ENCODE results near the gene DNAH11. TPM values are rescaled to one million over a fixed set of nuclear protein-coding genes. Genes with fewer than 3 reads are reported as not detected.

The DNAH11 gene
- polyA plus RNA-seq, 1 experiment = not detected

- Histone ChIP-seq H3K27me3 (ENCODE audit: control insufficient read depth, insufficient read depth, low read length) (no peaks in the 10 kb centered on the region), H3K9me3 (ENCODE audit: control insufficient read depth, insufficient read depth, low read length) (no peaks in the 10 kb centered on the region), H3K4me3 (ENCODE audit: low read depth, low read length) (no peak overlapping the region), H3K27ac (ENCODE audit: low read depth, low read length) (no peak overlapping the region)
- ChIA-PET POLR2A (no interaction called here), CTCF (interaction anchor here (0.6 to 4.0 kb wide), 9 partner anchors 11 to 259 kb away, joined by 3 to 57 read pairs (median 3); no protein-coding TSS in a partner anchor)
- peak; percentile 7 for DNase-seq (ENCODE audit: low read depth, low spot score)
- TF ChIP-seq, protein P1, sequence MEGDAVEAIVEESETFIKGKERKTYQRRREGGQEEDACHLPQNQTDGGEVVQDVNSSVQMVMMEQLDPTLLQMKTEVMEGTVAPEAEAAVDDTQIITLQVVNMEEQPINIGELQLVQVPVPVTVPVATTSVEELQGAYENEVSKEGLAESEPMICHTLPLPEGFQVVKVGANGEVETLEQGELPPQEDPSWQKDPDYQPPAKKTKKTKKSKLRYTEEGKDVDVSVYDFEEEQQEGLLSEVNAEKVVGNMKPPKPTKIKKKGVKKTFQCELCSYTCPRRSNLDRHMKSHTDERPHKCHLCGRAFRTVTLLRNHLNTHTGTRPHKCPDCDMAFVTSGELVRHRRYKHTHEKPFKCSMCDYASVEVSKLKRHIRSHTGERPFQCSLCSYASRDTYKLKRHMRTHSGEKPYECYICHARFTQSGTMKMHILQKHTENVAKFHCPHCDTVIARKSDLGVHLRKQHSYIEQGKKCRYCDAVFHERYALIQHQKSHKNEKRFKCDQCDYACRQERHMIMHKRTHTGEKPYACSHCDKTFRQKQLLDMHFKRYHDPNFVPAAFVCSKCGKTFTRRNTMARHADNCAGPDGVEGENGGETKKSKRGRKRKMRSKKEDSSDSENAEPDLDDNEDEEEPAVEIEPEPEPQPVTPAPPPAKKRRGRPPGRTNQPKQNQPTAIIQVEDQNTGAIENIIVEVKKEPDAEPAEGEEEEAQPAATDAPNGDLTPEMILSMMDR (IDR thresholded peaks at IDR 0.05; ENCODE audit: low read depth, low read length) = peak; percentile 83
Measured at GRCh38 chr7:21507627-21508343, 35.1 kb upstream of the DNAH11 start.

- DNase-seq (ENCODE audit: low read depth, low spot score) = no peak
- TF ChIP-seq, protein P1 (IDR thresholded peaks at IDR 0.05; ENCODE audit: low read depth, low read length) = no peak
- Histone ChIP-seq H3K27ac (ENCODE audit: low read depth, low read length) (no peak overlapping the region), H3K27me3 (ENCODE audit: control insufficient read depth, insufficient read depth, low read length) (no peaks in the 10 kb centered on the region), H3K9me3 (ENCODE audit: control insufficient read depth, insufficient read depth, low read length) (no peaks in the 10 kb centered on the region), H3K4me3 (ENCODE audit: low read depth, low read length) (no peak overlapping the region)
- ChIA-PET POLR2A (no interaction called here), CTCF (interaction anchor here (0.6 to 4.0 kb wide), 3 partner anchors 12 to 253 kb away, joined by 3 to 57 read pairs (median 6); no protein-coding TSS in a partner anchor)
Measured at GRCh38 chr7:21508538-21508937, 34.3 kb upstream of the DNAH11 start.

DNA sequence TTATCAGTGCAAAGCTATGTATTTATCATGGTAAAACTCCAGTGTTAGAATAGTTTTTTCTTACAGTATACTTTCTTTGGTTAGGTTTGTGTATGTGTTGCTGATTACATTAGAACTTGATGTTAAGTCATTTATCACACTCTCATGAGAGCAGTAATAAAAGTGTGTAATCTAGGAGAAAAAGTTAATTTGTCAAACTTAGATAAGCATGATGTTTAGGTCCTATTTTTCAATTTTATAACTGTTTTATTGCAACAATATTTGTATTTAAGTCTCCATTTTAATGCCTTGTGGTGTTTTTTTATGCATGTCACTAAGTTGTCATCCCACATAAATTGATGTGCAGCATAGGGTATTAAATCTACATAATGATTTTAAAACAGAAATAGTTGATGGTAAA lies 28.8 kb upstream of the DNAH11 start:
- no peak for DNase-seq (ENCODE audit: low read depth, low spot score)

DNA sequence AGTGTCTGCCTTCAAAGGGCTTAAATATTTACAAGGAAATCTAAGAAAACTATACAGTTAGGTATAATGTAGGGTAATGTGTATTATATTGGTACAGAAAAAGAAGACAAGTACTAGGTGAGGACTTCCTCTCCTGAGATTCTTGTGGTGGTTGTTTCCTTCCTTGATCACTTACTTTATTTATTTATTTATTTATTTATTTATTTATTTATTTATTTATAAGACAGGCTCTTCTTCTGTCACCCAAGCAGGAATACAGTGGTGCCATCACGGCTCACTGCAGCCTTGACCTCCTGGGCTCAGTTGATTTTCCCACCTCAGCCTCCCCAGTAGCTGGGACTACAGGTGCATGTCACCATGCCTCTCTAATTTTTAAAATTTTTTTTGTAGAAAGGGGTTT lies 18.2 kb upstream of the DNAH11 start:
- Histone ChIP-seq H3K9me3 (ENCODE audit: control insufficient read depth, insufficient read depth, low read length) (no peaks in the 10 kb centered on the region), H3K27ac (ENCODE audit: low read depth, low read length) (no peak overlapping the region), H3K4me3 (ENCODE audit: low read depth, low read length) (no peak overlapping the region), H3K27me3 (ENCODE audit: control insufficient read depth, insufficient read depth, low read length) (no peaks in the 10 kb centered on the region)
- POLR2A ChIA-PET = no interaction called here
- TF ChIP-seq, protein P1 (IDR thresholded peaks at IDR 0.05; ENCODE audit: low read depth, low read length) = no peak
- DNase-seq (ENCODE audit: low read depth, low spot score) = no peak
- CTCF ChIA-PET = interaction anchor here (1.0 kb wide), 1 partner anchor 262 kb away, joined by 3 read pairs; no protein-coding TSS in a partner anchor

More for the DNA sequence above, 28.8 kb upstream of the DNAH11 start:
- TF ChIP-seq, protein P1 (IDR thresholded peaks at IDR 0.05; ENCODE audit: low read depth, low read length) = no peak
- Histone ChIP-seq H3K27ac (ENCODE audit: low read depth, low read length) (no peak overlapping the region), H3K27me3 (ENCODE audit: control insufficient read depth, insufficient read depth, low read length) (no peaks in the 10 kb centered on the region), H3K4me3 (ENCODE audit: low read depth, low read length) (no peak overlapping the region), H3K9me3 (ENCODE audit: control insufficient read depth, insufficient read depth, low read length) (no peaks in the 10 kb centered on the region)
- ChIA-PET POLR2A (no interaction called here), CTCF (interaction anchor here (0.9 kb wide), 1 partner anchor 260 kb away, joined by 5 read pairs; no protein-coding TSS in a partner anchor)

DNA sequence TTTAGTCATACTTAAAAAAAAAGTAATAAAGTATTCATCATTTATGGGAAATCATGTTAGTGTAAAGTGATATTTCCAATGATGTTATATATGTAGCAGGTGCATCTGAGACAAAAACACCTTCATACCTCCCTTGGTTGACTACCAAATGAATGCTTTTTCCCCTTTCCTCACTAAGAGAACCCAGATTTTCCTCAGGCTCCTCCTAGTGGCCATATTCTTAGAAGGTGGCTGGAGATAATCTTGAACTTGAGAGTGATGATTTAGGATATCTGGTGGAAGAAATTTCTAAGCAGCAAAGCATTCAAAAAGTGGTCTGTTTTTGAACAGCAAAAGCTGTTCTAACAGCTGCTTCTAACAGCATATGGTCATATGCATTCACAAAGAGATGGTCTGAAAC lies 16.8 kb upstream of the DNAH11 start:
- H3K9me3 ChIP-seq (ENCODE audit: control insufficient read depth, insufficient read depth, low read length) = no peaks in the 10 kb centered on the region
- no peak overlapping the region for H3K27ac ChIP-seq (ENCODE audit: low read depth, low read length)
- no peaks in the 10 kb centered on the region for H3K27me3 ChIP-seq (ENCODE audit: control insufficient read depth, insufficient read depth, low read length)
- POLR2A ChIA-PET = no interaction called here
- TF ChIP-seq, protein P1 (IDR thresholded peaks at IDR 0.05; ENCODE audit: low read depth, low read length) = peak; percentile 61
- no peak overlapping the region for H3K4me3 ChIP-seq (ENCODE audit: low read depth, low read length)
- CTCF ChIA-PET = interaction anchor here (0.5 to 0.6 kb wide), 2 partner anchors 748 to 823 kb away, joined by 3 to 4 read pairs; no protein-coding TSS in a partner anchor
- no peak for DNase-seq (ENCODE audit: low read depth, low spot score)

All from AG04450 (cell line).